ENCODE data around the gene SATB1. TPM values are rescaled to one million over a fixed set of nuclear protein-coding genes. Genes with fewer than 3 reads are reported as not detected.

SATB1 gene
- total RNA-seq, 4 donors from 2014 or later, result 24.4 to 47.9 (median 37.2) TPM

GRCh38 chr3:18382760-18383369 is 42.3 kb downstream of the SATB1 start:
- TF ChIP-seq CTCF (IDR thresholded peaks at IDR 0.05; ENCODE audit: low read depth), result no peak

GRCh38 chr3:18379647-18380046 is 45.5 kb downstream of the SATB1 start:
- TF ChIP-seq CTCF (IDR thresholded peaks at IDR 0.05; ENCODE audit: low read depth), result no peak

- no peak for TF ChIP-seq CTCF (IDR thresholded peaks at IDR 0.05; ENCODE audit: low read depth)
Observed at GRCh38 chr3:18378218-18378617, 46.9 kb downstream of the SATB1 start.

- no peak for TF ChIP-seq CTCF (IDR thresholded peaks at IDR 0.05; ENCODE audit: low read depth)
Observed at GRCh38 chr3:18376682-18377081, 48.5 kb downstream of the SATB1 start.

GRCh38 chr3:18372786-18373405 is 52.2 kb downstream of the SATB1 start:
- no peak for TF ChIP-seq CTCF (IDR thresholded peaks at IDR 0.05; ENCODE audit: low read depth)

GRCh38 chr3:18370672-18371071 is 54.5 kb downstream of the SATB1 start:
- TF ChIP-seq CTCF (IDR thresholded peaks at IDR 0.05; ENCODE audit: low read depth), result no peak

- no peak for TF ChIP-seq CTCF (IDR thresholded peaks at IDR 0.05; ENCODE audit: low read depth)
Observed at GRCh38 chr3:18369551-18370185, 55.5 kb downstream of the SATB1 start.

Data from subcutaneous adipose tissue (tissue), 4 donors.